SHP77 (cell line): ENCODE measurements around the gene PAX2.

Source experiments
- DNase-seq, 2 experiments: peaks; one replicate each; lab custom pipeline; 2025; lab: John Stamatoyannopoulos, UW

Gene PAX2

GRCh38 chr10:100724531-100725027, 20.8 kb upstream of the PAX2 start:
- DNase-seq, result no peak

GRCh38 chr10:100725071-100725471, 20.3 kb upstream of the PAX2 start:
- no peak for DNase-seq

GRCh38 chr10:100725869-100726426, 19.4 kb upstream of the PAX2 start:
- DNase-seq, result no peak

GRCh38 chr10:100727808-100728207, 17.6 kb upstream of the PAX2 start:
- no peak for DNase-seq

- DNase-seq, result no peak
Observed at GRCh38 chr10:100728928-100729861, 16.2 kb upstream of the PAX2 start.

- no peak for DNase-seq
Observed at GRCh38 chr10:100729862-100730724, 15.3 kb upstream of the PAX2 start.

GRCh38 chr10:100730725-100731406, 14.5 kb upstream of the PAX2 start:
- DNase-seq, result no peak

- DNase-seq, result no peak
Observed at GRCh38 chr10:100731407-100732240, 13.8 kb upstream of the PAX2 start.

- no peak for DNase-seq
Observed at GRCh38 chr10:100732241-100732596, 13.2 kb upstream of the PAX2 start.

GRCh38 chr10:100733329-100733728, 12.1 kb upstream of the PAX2 start:
- no peak for DNase-seq

GRCh38 chr10:100734295-100735086, 10.9 kb upstream of the PAX2 start:
- no peak for DNase-seq

GRCh38 chr10:100735087-100735336, 10.4 kb upstream of the PAX2 start:
- DNase-seq, result no peak

GRCh38 chr10:100735337-100736143, 9.8 kb upstream of the PAX2 start:
- DNase-seq, result no peak

- no peak for DNase-seq
Observed at GRCh38 chr10:100736144-100736808, 9.1 kb upstream of the PAX2 start.

GRCh38 chr10:100736809-100737354, 8.5 kb upstream of the PAX2 start:
- no peak for DNase-seq

- no peak for DNase-seq
Observed at GRCh38 chr10:100737355-100738054, 7.9 kb upstream of the PAX2 start.

- no peak for DNase-seq
Observed at GRCh38 chr10:100738055-100738827, 7.1 kb upstream of the PAX2 start.
